ENCODE data around the gene C10orf67.

C10orf67 gene

GRCh38 chr10:23363793-23364135, 19.2 kb upstream of the C10orf67 start:
- no peaks in the 10 kb centered on the region for H3K9me3 Mint-ChIP-seq
- peaks cover 16% of the 10 kb centered on the region for H3K4me1 Mint-ChIP-seq
- no peak overlapping the region for H3K27ac Mint-ChIP-seq
- H3K27me3 Mint-ChIP-seq (ENCODE audit: low read depth, poor library complexity) = peaks cover 3% of the 10 kb centered on the region
- H3K4me3 Mint-ChIP-seq = no peak overlapping the region
- no peak for DNase-seq
- TF ChIP-seq, protein P1, sequence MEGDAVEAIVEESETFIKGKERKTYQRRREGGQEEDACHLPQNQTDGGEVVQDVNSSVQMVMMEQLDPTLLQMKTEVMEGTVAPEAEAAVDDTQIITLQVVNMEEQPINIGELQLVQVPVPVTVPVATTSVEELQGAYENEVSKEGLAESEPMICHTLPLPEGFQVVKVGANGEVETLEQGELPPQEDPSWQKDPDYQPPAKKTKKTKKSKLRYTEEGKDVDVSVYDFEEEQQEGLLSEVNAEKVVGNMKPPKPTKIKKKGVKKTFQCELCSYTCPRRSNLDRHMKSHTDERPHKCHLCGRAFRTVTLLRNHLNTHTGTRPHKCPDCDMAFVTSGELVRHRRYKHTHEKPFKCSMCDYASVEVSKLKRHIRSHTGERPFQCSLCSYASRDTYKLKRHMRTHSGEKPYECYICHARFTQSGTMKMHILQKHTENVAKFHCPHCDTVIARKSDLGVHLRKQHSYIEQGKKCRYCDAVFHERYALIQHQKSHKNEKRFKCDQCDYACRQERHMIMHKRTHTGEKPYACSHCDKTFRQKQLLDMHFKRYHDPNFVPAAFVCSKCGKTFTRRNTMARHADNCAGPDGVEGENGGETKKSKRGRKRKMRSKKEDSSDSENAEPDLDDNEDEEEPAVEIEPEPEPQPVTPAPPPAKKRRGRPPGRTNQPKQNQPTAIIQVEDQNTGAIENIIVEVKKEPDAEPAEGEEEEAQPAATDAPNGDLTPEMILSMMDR (IDR thresholded peaks at IDR 0.05) = no peak
- H3K36me3 Mint-ChIP-seq (ENCODE audit: low read depth) = no peaks in the 10 kb centered on the region

- Mint-ChIP-seq H3K36me3 (ENCODE audit: low read depth) (no peaks in the 10 kb centered on the region), H3K4me1 (peaks cover 10% of the 10 kb centered on the region), H3K27ac (no peak overlapping the region), H3K27me3 (ENCODE audit: low read depth, poor library complexity) (peaks cover 6% of the 10 kb centered on the region), H3K9me3 (no peaks in the 10 kb centered on the region), H3K4me3 (no peak overlapping the region)
- no peak for DNase-seq
- TF ChIP-seq, protein P1 (IDR thresholded peaks at IDR 0.05) = no peak
These were observed 18.5 kb upstream of the C10orf67 start for GRCh38 chr10:23362879-23363792.

DNA sequence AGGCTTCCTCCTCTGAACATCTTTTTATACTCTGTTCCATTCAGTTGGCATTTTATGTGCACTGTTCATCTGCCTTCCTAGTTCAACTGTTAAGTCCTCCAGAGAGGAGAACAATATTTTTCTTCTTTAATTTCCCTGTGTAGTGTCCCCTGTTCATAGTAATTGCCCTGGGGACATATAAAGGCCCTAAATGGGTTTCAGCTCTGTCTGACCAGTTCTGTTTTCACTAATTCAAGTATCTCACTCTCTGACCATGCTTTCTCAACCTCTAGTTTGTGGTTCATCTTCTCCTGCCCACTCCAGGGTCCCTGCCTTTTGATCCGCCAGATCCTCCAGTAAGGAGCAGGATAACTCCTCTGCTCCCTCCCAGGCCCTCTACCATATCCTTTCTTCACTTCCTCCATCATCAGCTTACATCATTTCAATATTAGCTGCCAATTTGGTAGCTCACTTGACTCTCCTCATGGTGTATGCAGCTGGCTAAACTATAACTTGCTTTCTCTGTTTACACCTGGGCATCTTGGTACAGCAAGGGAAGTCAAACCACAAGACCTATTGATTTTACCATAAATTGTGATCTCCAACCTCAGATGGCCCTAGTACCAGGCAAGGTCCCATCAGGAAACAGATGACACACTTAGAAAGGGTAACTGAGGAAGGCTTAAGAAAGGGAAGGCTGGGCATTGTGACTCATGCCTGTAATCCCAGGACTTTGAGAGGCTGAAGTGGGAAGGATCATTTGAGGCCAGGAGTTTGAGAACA, 17.7 kb upstream of the C10orf67 start:
- no peak for DNase-seq
- Mint-ChIP-seq H3K4me3 (no peak overlapping the region), H3K9me3 (no peaks in the 10 kb centered on the region), H3K27ac (no peak overlapping the region), H3K36me3 (ENCODE audit: low read depth) (no peaks in the 10 kb centered on the region), H3K4me1 (peaks cover 6% of the 10 kb centered on the region), H3K27me3 (ENCODE audit: low read depth, poor library complexity) (peaks cover 6% of the 10 kb centered on the region)
- TF ChIP-seq, protein P1 (IDR thresholded peaks at IDR 0.05) = no peak

GRCh38 chr10:23361665-23362064, 17.1 kb upstream of the C10orf67 start:
- no peak overlapping the region for H3K4me3 Mint-ChIP-seq
- H3K9me3 Mint-ChIP-seq = no peaks in the 10 kb centered on the region
- H3K27me3 Mint-ChIP-seq (ENCODE audit: low read depth, poor library complexity) = peaks cover 6% of the 10 kb centered on the region
- H3K27ac Mint-ChIP-seq = no peak overlapping the region
- TF ChIP-seq, protein P1 (IDR thresholded peaks at IDR 0.05) = no peak
- peaks cover 6% of the 10 kb centered on the region for H3K4me1 Mint-ChIP-seq
- no peaks in the 10 kb centered on the region for H3K36me3 Mint-ChIP-seq (ENCODE audit: low read depth)
- DNase-seq = no peak

GRCh38 chr10:23359692-23360380, 15.2 kb upstream of the C10orf67 start:
- Mint-ChIP-seq H3K4me1 (peaks cover 6% of the 10 kb centered on the region), H3K27ac (no peak overlapping the region), H3K36me3 (ENCODE audit: low read depth) (no peaks in the 10 kb centered on the region), H3K27me3 (ENCODE audit: low read depth, poor library complexity) (peaks cover 6% of the 10 kb centered on the region), H3K9me3 (no peaks in the 10 kb centered on the region), H3K4me3 (no peak overlapping the region)
- TF ChIP-seq, protein P1 (IDR thresholded peaks at IDR 0.05) = no peak
- no peak for DNase-seq

All from nephron progenitor cell (in vitro differentiated cells).